HG03097 (cell line): ENCODE data around the gene STX16.

ENCODE experiments used
- ATAC-seq: cut with Tn5 transposase; IDR thresholded peaks from one replicate; pipeline ENCODE4 v1.9.1; 2021; ENCODE audit not compliant: unreplicated experiment, low FRiP score

Gene STX16

GRCh38 chr20:58707770-58708169 lies 56.7 kb downstream of the STX16 start:
- ATAC-seq: no peak

- no peak for ATAC-seq
Measured at GRCh38 chr20:58708246-58708931, 57.3 kb downstream of the STX16 start.

GRCh38 chr20:58709013-58709702 lies 58.1 kb downstream of the STX16 start:
- no peak for ATAC-seq

- ATAC-seq: no peak
Measured at GRCh38 chr20:58709703-58710039, 58.6 kb downstream of the STX16 start.

- ATAC-seq: no peak
Measured at GRCh38 chr20:58710481-58711265, 59.6 kb downstream of the STX16 start.

- no peak for ATAC-seq
Measured at GRCh38 chr20:58711266-58712051, 60.4 kb downstream of the STX16 start.

GRCh38 chr20:58712151-58712791 lies 61.2 kb downstream of the STX16 start:
- no peak for ATAC-seq

- ATAC-seq: no peak
Measured at GRCh38 chr20:58712806-58713731, 62.0 kb downstream of the STX16 start.

- no peak for ATAC-seq
Measured at GRCh38 chr20:58713801-58714339, 62.8 kb downstream of the STX16 start.

GRCh38 chr20:58714340-58714922 lies 63.3 kb downstream of the STX16 start:
- no peak for ATAC-seq

- no peak for ATAC-seq
Measured at GRCh38 chr20:58714923-58715351, 63.9 kb downstream of the STX16 start.

GRCh38 chr20:58715391-58715800 lies 64.3 kb downstream of the STX16 start:
- ATAC-seq: no peak

GRCh38 chr20:58715801-58716475 lies 64.9 kb downstream of the STX16 start:
- ATAC-seq: no peak

- ATAC-seq: no peak
Measured at GRCh38 chr20:58716476-58717277, 65.6 kb downstream of the STX16 start.

- no peak for ATAC-seq
Measured at GRCh38 chr20:58717278-58718091, 66.4 kb downstream of the STX16 start.

GRCh38 chr20:58718121-58718563 lies 67.1 kb downstream of the STX16 start:
- ATAC-seq: no peak
